Subcutaneous adipose tissue (tissue), 4 donors: Measurements from ENCODE around the gene NME7. TPM values are rescaled to one million over a fixed set of nuclear protein-coding genes. Genes with fewer than 3 reads are reported as not detected.

Experiments
- total RNA-seq, 4 donors: library from RNA; depleted of rRNA; stranded (reverse); fragments of >200 nt; gene quantifications; one replicate each; pipeline ENCODE4 v1.1.0, GENCODE V29; 2016
- TF ChIP-seq, protein P1 (sequence below): fragments of 450-650 bp; IDR thresholded peaks from one replicate; pipeline ENCODE4 v1.5.1; 2016; ENCODE audit warnings: low read depth, mild to moderate bottlenecking, control low read depth, antibody characterized with exemption, moderate library complexity

Gene NME7
- total RNA-seq, 4 donors from 2014 or later, result 10.5 to 14.2 (median 12.9) TPM

DNA sequence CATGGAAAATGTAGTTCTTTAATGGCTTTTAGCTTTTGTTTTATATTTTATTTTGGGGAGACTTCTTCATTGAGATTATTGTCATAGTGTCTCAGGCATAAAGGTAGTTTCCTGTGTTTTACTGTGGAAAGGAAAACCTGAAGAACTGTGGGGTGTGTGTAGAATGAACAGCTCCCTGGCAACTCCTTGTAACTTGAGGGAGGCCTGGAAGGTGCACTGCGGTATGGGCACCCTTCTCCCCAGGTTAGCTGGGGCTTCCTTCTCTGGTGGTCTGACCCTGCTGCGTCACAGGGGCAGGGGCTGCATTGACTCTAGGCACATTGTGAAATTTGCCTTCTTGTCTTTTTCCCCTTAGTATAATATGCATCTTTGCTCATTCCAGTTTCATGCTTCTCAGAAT, 259.4 kb downstream of the NME7 start:
- TF ChIP-seq, protein P1, sequence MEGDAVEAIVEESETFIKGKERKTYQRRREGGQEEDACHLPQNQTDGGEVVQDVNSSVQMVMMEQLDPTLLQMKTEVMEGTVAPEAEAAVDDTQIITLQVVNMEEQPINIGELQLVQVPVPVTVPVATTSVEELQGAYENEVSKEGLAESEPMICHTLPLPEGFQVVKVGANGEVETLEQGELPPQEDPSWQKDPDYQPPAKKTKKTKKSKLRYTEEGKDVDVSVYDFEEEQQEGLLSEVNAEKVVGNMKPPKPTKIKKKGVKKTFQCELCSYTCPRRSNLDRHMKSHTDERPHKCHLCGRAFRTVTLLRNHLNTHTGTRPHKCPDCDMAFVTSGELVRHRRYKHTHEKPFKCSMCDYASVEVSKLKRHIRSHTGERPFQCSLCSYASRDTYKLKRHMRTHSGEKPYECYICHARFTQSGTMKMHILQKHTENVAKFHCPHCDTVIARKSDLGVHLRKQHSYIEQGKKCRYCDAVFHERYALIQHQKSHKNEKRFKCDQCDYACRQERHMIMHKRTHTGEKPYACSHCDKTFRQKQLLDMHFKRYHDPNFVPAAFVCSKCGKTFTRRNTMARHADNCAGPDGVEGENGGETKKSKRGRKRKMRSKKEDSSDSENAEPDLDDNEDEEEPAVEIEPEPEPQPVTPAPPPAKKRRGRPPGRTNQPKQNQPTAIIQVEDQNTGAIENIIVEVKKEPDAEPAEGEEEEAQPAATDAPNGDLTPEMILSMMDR, result no peak

DNA sequence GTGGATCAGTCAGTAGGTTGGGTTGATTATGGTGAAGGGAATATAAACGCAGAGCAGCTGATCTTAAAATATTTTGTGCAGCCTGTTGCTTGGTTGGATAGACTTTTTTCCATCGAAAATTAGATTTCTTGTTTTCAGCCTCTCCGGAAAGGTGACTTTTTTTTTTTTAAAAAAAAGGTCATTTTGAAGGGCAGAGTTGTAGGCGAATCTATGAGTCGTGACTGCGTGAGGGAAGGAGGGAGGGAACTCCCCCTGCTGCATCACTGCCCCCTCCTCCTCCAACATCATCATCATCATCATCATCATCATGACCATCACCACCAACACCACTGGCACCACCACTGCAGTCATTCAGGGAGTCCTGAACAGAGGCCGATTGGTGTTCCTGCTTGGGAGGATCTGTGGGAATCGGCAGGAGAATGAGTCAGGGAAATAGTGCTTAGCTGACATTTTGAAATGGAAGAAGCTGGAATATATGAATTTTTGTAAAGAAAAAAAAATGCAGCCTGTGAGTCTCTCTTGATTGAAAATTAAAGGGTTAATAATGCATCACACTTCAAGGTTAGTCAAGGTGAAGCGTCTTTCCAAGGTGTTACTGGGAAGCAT, 259.9 kb downstream of the NME7 start:
- TF ChIP-seq, protein P1, result no peak

DNA sequence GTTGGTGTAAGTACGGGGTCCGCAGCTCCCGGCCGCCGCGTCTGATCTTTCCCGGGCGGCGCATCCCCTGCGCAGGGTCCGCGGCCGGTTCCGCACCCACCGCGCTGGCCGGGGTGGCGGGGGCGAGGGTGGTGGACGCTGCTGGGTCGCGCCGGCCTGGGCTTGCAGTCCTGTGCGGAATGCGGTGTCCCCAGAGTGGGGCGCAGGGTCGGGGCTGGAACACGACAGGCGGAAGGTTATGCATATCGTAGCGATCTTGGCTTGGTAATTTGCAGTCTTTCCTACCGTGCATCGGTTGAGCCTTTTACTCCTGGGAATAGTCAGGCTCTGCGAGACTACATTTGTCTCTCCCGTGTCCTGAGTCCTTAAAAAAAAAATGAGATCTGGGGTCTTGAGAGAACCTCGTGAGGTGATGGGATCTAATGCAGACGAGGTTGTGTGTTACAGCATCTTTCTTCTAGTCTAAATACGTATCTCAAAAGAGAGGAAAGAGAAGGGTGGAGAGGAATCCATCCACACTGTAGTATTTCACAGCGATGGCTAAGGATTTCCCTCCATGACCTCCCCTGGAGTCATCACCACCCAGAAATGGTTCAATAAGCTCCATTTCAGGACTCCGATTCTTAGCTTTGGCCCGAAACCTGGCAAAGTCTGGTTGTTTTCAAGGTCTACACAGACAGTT, 260.5 kb downstream of the NME7 start:
- TF ChIP-seq, protein P1, result no peak

DNA sequence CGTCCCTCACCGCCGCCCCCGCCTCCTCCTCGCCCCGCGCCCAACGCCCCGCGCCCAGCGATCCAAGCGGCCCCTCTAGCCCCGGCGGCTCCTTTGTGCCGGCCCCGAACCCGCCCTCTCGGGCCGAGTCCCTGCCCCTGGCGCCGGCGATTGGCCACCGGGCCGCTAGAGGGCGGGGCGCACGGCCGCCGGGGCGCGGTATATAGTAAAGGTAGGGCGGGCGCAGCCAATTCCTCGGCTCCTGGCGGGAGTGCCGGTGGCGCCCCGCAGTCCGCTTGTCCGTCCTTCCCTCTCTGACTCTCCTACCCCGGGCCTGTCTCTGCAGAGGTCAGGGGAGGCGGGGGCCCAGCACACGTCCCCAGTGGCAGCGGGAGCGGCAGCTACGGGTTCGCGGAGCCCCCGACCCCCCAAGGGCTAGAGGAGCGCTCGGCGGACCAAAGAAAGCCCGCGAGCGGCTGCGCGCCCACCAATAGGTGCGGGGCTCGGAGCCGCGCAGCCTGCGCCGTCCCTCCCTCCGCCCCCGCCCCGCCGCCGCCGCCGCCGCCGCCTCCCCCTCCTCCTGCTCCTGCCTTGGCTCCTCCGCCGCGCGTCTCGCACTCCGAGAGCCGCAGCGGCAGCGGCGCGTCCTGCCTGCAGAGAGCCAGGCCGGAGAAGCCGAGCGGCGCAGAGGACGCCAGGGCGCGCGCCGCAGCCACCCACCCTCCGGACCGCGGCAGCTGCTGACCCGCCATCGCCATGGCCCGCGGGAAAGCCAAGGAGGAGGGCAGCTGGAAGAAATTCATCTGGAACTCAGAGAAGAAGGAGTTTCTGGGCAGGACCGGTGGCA, 261.3 kb downstream of the NME7 start, which contains the start of gene ATP1B1:
TSS of gene ATP1B1 (plus strand) at position 596 of the 826 bp plus-strand sequence. CDS start at position 736, 140 bp downstream.
- TF ChIP-seq, protein P1, result no peak

DNA sequence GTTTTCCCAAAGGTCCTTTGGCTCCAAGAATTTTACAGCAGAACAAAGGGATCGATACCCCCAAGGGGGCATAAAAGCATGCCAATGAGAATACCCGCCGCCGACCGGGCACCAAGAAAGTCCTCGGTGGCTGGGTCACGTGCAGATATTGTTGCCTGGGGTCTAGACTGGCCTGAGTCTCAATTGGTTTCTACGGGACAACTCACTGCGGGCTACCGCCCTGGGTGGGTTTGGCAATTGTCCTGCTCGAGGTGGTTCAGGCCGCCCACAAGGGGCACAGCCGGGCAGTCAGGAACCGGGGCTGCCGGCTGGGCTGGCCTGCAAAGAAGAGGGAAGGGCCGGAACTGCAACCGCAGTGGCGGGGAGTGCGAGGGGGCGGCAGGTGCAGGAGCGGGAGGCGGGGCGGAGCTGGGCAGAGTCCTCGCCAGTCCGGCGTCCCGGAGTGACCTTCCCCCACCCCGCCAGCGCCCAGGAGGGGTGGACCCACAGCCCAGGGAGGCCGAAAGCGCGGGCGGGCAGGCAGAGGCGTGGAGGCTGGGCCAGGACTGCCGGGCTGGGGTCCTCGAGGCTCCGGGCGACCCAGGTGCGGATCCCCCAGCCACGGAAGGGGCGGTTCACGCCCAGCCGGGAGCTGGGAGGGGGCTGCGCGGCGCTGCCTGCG, 262.0 kb downstream of the NME7 start:
- TF ChIP-seq, protein P1, result no peak

DNA sequence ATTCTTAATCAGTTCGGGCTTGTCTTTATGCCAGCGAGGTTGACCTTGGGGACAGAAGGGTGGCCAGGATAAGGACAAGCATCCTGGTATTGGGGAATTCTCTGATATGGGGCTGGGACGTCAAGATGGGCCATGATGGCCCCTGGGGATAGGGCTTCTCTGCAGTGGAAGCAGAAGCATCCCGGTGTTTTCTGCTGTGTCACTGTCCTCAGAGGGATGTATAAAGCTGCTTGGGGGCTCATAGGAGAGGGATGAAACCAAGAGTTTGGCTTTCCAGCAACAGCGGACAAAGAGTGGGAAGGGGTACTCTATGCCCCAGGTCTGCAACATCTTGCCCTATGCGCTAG, 262.5 kb downstream of the NME7 start:
- TF ChIP-seq, protein P1, result no peak
